H9 (cell line): Measurements from ENCODE around the gene ZNF423. TPM values are rescaled to one million over a fixed set of nuclear protein-coding genes. Genes with fewer than 3 reads are reported as not detected.
A peak's percentile ranks its signal among the peaks of the same experiment; 100 is the strongest.

ENCODE experiments used
- DNase-seq: peaks from one replicate; pipeline ENCODE4 v3.0.0-alpha.2; 2017
- H2AFZ ChIP-seq: one replicate; pipeline ENCODE4 v1.6.1; 2013; ENCODE audit warnings: mild to moderate bottlenecking, low read length, control low read depth, moderate library complexity
- H2AK5ac ChIP-seq: 2 replicates; pipeline ENCODE4 v1.6.1; 2013; ENCODE audit warnings: low read length, control low read depth, mixed read lengths; ENCODE audit not compliant: insufficient read length
- H2BK120ac ChIP-seq: one replicate; pipeline ENCODE4 v1.6.1; 2013; ENCODE audit warnings: low read depth, mild to moderate bottlenecking, low read length, control low read depth, inconsistent platforms; ENCODE audit not compliant: poor library complexity, severe bottlenecking
- H2BK12ac ChIP-seq: 2 replicates; pipeline ENCODE4 v1.6.1; 2013; ENCODE audit warnings: low read length, control low read depth, mixed read lengths, low read depth; ENCODE audit not compliant: insufficient read length
- H2BK15ac ChIP-seq: 2 replicates; pipeline ENCODE4 v1.6.1; 2013; ENCODE audit warnings: low read depth, low read length, control low read depth
- H2BK20ac ChIP-seq: one replicate; pipeline ENCODE4 v1.6.1; 2013; ENCODE audit warnings: low read depth, mild to moderate bottlenecking, low read length, control low read depth, inconsistent platforms; ENCODE audit not compliant: poor library complexity, severe bottlenecking
- H2BK5ac ChIP-seq: 2 replicates; pipeline ENCODE4 v1.6.1; 2013; ENCODE audit warnings: low read length, control low read depth, mixed read lengths; ENCODE audit not compliant: insufficient read length
- H3K14ac ChIP-seq: 2 replicates; pipeline ENCODE4 v1.6.1; 2013; ENCODE audit warnings: low read length, control low read depth; ENCODE audit not compliant: insufficient read depth
- H3K18ac ChIP-seq: 2 replicates; pipeline ENCODE4 v1.6.1; 2013; ENCODE audit warnings: low read depth, mild to moderate bottlenecking, mixed read lengths, low read length, control low read depth; ENCODE audit not compliant: insufficient read length
- H3K23ac ChIP-seq: 2 replicates; pipeline ENCODE4 v1.6.1; 2013; ENCODE audit warnings: low read length, control low read depth, mixed read lengths, low read depth; ENCODE audit not compliant: insufficient read length
- H3K23me2 ChIP-seq: 2 replicates; pipeline ENCODE4 v1.6.1; 2013; ENCODE audit warnings: low read depth, mild to moderate bottlenecking, mixed read lengths, low read length, control low read depth; ENCODE audit not compliant: insufficient read length, poor library complexity, severe bottlenecking
- H3K27ac ChIP-seq: 2 replicates; pipeline ENCODE4 v1.5.1; 2013; ENCODE audit warnings: low read length, control low read depth, mixed read lengths, low read depth; ENCODE audit not compliant: insufficient read length
- H3K27me3 ChIP-seq: 2 replicates; pipeline ENCODE4 v1.6.1; 2013; ENCODE audit warnings: low read length, control low read depth, inconsistent platforms; ENCODE audit not compliant: insufficient read depth
- H3K4ac ChIP-seq: 2 replicates; pipeline ENCODE4 v1.6.1; 2013; ENCODE audit warnings: low read depth, mild to moderate bottlenecking, control low read depth, inconsistent platforms, low read length, moderate library complexity
- H3K4me1 ChIP-seq: 2 replicates; pipeline ENCODE4 v1.6.1; 2013; ENCODE audit warnings: low read length, control low read depth, inconsistent platforms; ENCODE audit not compliant: insufficient read depth
- H3K4me2 ChIP-seq: 2 replicates; pipeline ENCODE4 v1.6.1; 2013; ENCODE audit warnings: low read length, control low read depth, mixed read lengths; ENCODE audit not compliant: insufficient read length, insufficient read depth
- H3K56ac ChIP-seq: 2 replicates; pipeline ENCODE4 v1.6.1; 2013; ENCODE audit warnings: low read depth, mild to moderate bottlenecking, mixed read lengths, low read length, control low read depth; ENCODE audit not compliant: insufficient read length
- H3K79me1 ChIP-seq: 2 replicates; pipeline ENCODE4 v1.6.1; 2013; ENCODE audit warnings: low read depth, mild to moderate bottlenecking, moderate library complexity, low read length, control low read depth, inconsistent platforms; ENCODE audit not compliant: insufficient read depth, poor library complexity, severe bottlenecking
- H3K79me2 ChIP-seq: 2 replicates; pipeline ENCODE4 v1.6.1; 2013; ENCODE audit warnings: low read length, control low read depth, inconsistent platforms; ENCODE audit not compliant: insufficient read depth
- H3K9ac ChIP-seq: 2 replicates; pipeline ENCODE4 v1.6.1; 2013; ENCODE audit warnings: low read length, control low read depth, mixed read lengths; ENCODE audit not compliant: insufficient read length; ENCODE audit errors: extremely low read depth
- H3K9me3 ChIP-seq: one replicate; pipeline ENCODE4 v1.6.1; 2013; ENCODE audit warnings: low read depth, low read length, inconsistent platforms; ENCODE audit not compliant: control insufficient read depth
- H3T11ph ChIP-seq: one replicate; pipeline ENCODE4 v1.6.1; 2013; ENCODE audit warnings: mild to moderate bottlenecking, low read length, control low read depth, inconsistent platforms
- H4K20me1 ChIP-seq: one replicate; pipeline ENCODE4 v1.6.1; 2013; ENCODE audit not compliant: control insufficient read depth, insufficient read length, insufficient read depth
- H4K5ac ChIP-seq: 2 replicates; pipeline ENCODE4 v1.6.1; 2013; ENCODE audit warnings: low read depth, mild to moderate bottlenecking, mixed read lengths, low read length, control low read depth; ENCODE audit not compliant: insufficient read length
- H4K8ac ChIP-seq: replicated peaks from 2 replicates; pipeline ENCODE4 v1.6.1; 2013; ENCODE audit warnings: low read length, control low read depth, mixed read lengths, low read depth; ENCODE audit not compliant: insufficient read length
- H4K91ac ChIP-seq: 2 replicates; pipeline ENCODE4 v1.6.1; 2013; ENCODE audit warnings: low read depth, mild to moderate bottlenecking, moderate library complexity, mixed read lengths, low read length, control low read depth; ENCODE audit not compliant: insufficient read length
- H3K27ac Mint-ChIP-seq, 3 experiments: 2 replicates in 2 of 3; 3 replicates in 1 of 3; pipeline ENCODE4 v1.8.0; 2020 to 2021; ENCODE audit warnings: mixed read lengths in 3 of 3, mild to moderate bottlenecking in 1 of 3, moderate library complexity in 1 of 3
- H3K27me3 Mint-ChIP-seq: 2 replicates; pipeline ENCODE4 v1.8.0; 2021; ENCODE audit warnings: low read depth, mild to moderate bottlenecking, moderate library complexity, mixed read lengths
- H3K36me3 Mint-ChIP-seq, 3 experiments: 2 replicates in 2 of 3; 3 replicates in 1 of 3; pipeline ENCODE4 v1.8.0; 2020 to 2021; ENCODE audit warnings: low read depth in 3 of 3, mixed read lengths in 3 of 3; ENCODE audit not compliant: insufficient read depth in 1 of 3
- H3K4me1 Mint-ChIP-seq, 2 experiments: 2 replicates each; pipeline ENCODE4 v1.8.0; 2020; ENCODE audit warnings: mixed read lengths in 2 of 2
- H3K4me3 Mint-ChIP-seq, 2 experiments: 2 replicates in 1 of 2; 3 replicates in 1 of 2; pipeline ENCODE4 v1.8.0; 2020 to 2021; ENCODE audit warnings: mild to moderate bottlenecking in 2 of 2, mixed read lengths in 2 of 2, moderate library complexity in 1 of 2
- H3K9me3 Mint-ChIP-seq, 2 experiments: 2 replicates in 1 of 2; 3 replicates in 1 of 2; pipeline ENCODE4 v1.8.0; 2020; ENCODE audit warnings: mild to moderate bottlenecking in 2 of 2, mixed read lengths in 2 of 2, moderate library complexity in 1 of 2
- CTCF ChIP-seq: fragments of 200-600 bp; sonication (generic); conservative IDR thresholded peaks from 3 replicates; pipeline ENCODE4 v1.8.0; 2021; ENCODE audit warnings: antibody characterized with exemption, mild to moderate bottlenecking
- WGBS: extraction: QIAGEN DNeasy Blood & Tissue Kit; methylation state at CpG from one replicate; pipeline ENCODE4 v1.1.7; 2013; ENCODE audit warnings: missing lambda C conversion rate, low lambda C conversion rate, mixed read lengths; ENCODE audit not compliant: insufficient read length; ENCODE audit errors: extremely low coverage; 5-methylcytosine and 5-hydroxymethylcytosine counted together
- total RNA-seq: library from RNA; stranded (reverse); gene quantifications from 2 replicates; pipeline ENCODE4 v1.2.1, GENCODE V29; 2021

The ZNF423 gene
- total RNA-seq, 1 experiment from 2014 or later: 51.5 TPM

GRCh38 chr16:49781401-49781800 lies 74.5 kb downstream of the ZNF423 start:
- no peak overlapping the region for H4K5ac ChIP-seq
- H3K27ac Mint-ChIP-seq: peak overlapping the region in 1 of 3 experiments; percentile 55; a peak in 1 of 7 replicates
- H2AK5ac ChIP-seq: no peak overlapping the region
- H3K9ac ChIP-seq: no peak overlapping the region
- H3K9me3 Mint-ChIP-seq: no peaks in the 10 kb centered on the region
- no peak overlapping the region for H2AFZ ChIP-seq
- no peak overlapping the region for H3K4me3 Mint-ChIP-seq
- no CpG with 5 or more reads among the region's 14 CpGs for WGBS
- H3K4me1 ChIP-seq: peaks cover 8% of the 10 kb centered on the region; the same call in 1 of the 2 replicates
- peaks cover 7 to 19% of the 10 kb centered on the region in 2 experiments for H3K4me1 Mint-ChIP-seq
- no peak overlapping the region for H4K8ac ChIP-seq
- no peak overlapping the region for H2BK120ac ChIP-seq
- no peak overlapping the region for H3K14ac ChIP-seq
- no peak overlapping the region for H3K18ac ChIP-seq
- TF ChIP-seq CTCF: no peak
- H2BK5ac ChIP-seq: no peak overlapping the region
- no peaks in the 10 kb centered on the region; the same call in 1 of the 2 replicates for H3K79me2 ChIP-seq
- no peak for DNase-seq
- no peak overlapping the region for H3K4ac ChIP-seq
- H3K9me3 ChIP-seq: no peaks in the 10 kb centered on the region
- no peak overlapping the region for H3T11ph ChIP-seq
- no peak overlapping the region for H4K91ac ChIP-seq
- no peaks in the 10 kb centered on the region for H3K27me3 ChIP-seq
- H3K79me1 ChIP-seq: no peaks in the 10 kb centered on the region
- no peak overlapping the region for H3K56ac ChIP-seq
- H4K20me1 ChIP-seq: no peaks in the 10 kb centered on the region
- H2BK15ac ChIP-seq: no peak overlapping the region
- H3K27ac ChIP-seq: no peak overlapping the region
- no peak overlapping the region for H2BK20ac ChIP-seq
- H3K23ac ChIP-seq: no peak overlapping the region
- H3K36me3 Mint-ChIP-seq: peaks cover 5 to 15% (median 8%) of the 10 kb centered on the region in 3 experiments
- H2BK12ac ChIP-seq: no peak overlapping the region
- H3K27me3 Mint-ChIP-seq: no peaks in the 10 kb centered on the region
- H3K4me2 ChIP-seq: no peak overlapping the region
- no peaks in the 10 kb centered on the region for H3K23me2 ChIP-seq
